Loucy (cell line): ENCODE data around the gene AFF3.

Experiments
- H2AFZ ChIP-seq: fragments of 200-600 bp; sonication (generic); 2 replicates; pipeline ENCODE4 v1.6.0; 2016; ENCODE audit warnings: antibody characterized with exemption, mild to moderate bottlenecking, low read length, moderate library complexity
- H3F3A ChIP-seq: fragments of 200-600 bp; 2 replicates; pipeline ENCODE4 v1.6.0; 2016; ENCODE audit warnings: antibody characterized with exemption, low read depth, mild to moderate bottlenecking
- H3K27me3 ChIP-seq: fragments of 200-600 bp; sonication (generic); 2 replicates; pipeline ENCODE4 v1.6.1; 2014; ENCODE audit warnings: low read length, mild to moderate bottlenecking; ENCODE audit not compliant: insufficient read depth, poor library complexity, severe bottlenecking
- H3K36me3 ChIP-seq: fragments of 200-600 bp; sonication (generic); 2 replicates; pipeline ENCODE4 v1.6.1; 2016; ENCODE audit warnings: low read length; ENCODE audit not compliant: insufficient read depth
- H3K4me1 ChIP-seq: fragments of 200-600 bp; sonication (generic); 2 replicates; pipeline ENCODE4 v1.5.1; 2014; ENCODE audit warnings: low read length, mild to moderate bottlenecking; ENCODE audit not compliant: insufficient read depth, poor library complexity, severe bottlenecking
- H3K4me2 ChIP-seq: fragments of 200-600 bp; sonication (generic); 2 replicates; pipeline ENCODE4 v1.6.0; 2014; ENCODE audit warnings: antibody characterized with exemption, low read length, low read depth, mild to moderate bottlenecking; ENCODE audit not compliant: poor library complexity, severe bottlenecking
- H3K4me3 ChIP-seq: fragments of 200-600 bp; sonication (generic); 2 replicates; pipeline ENCODE4 v1.5.1; 2014; ENCODE audit warnings: low read length, mild to moderate bottlenecking, mixed read lengths; ENCODE audit not compliant: poor library complexity, severe bottlenecking
- H3K79me2 ChIP-seq: fragments of 200-600 bp; sonication (generic); 2 replicates; pipeline ENCODE4 v1.6.1; 2014; ENCODE audit warnings: low read length; ENCODE audit not compliant: insufficient read depth
- H3K9ac ChIP-seq: fragments of 200-600 bp; sonication (generic); 2 replicates; pipeline ENCODE4 v1.6.0; 2014; ENCODE audit warnings: mild to moderate bottlenecking, low read depth, low read length, moderate library complexity; ENCODE audit not compliant: poor library complexity, severe bottlenecking
- H3K9me2 ChIP-seq: fragments of 200-600 bp; sonication (generic); replicated peaks from 2 replicates; pipeline ENCODE4 v1.6.1; 2016; ENCODE audit warnings: low read depth, low read length, mixed read lengths
- H3K9me3 ChIP-seq: fragments of 200-600 bp; sonication (generic); 2 replicates; pipeline ENCODE4 v1.6.1; 2014; ENCODE audit warnings: mild to moderate bottlenecking, antibody characterized with exemption, low read length, low read depth; ENCODE audit not compliant: insufficient read depth
- H4K20me1 ChIP-seq: fragments of 200-600 bp; sonication (generic); 2 replicates; pipeline ENCODE4 v1.6.0; 2014; ENCODE audit warnings: antibody characterized with exemption, low read length, mild to moderate bottlenecking; ENCODE audit not compliant: insufficient read depth, poor library complexity, severe bottlenecking
- EZH2phosphoT487 ChIP-seq: fragments of 200-600 bp; IDR thresholded peaks from 2 replicates; pipeline ENCODE4 v1.6.1; 2018; ENCODE audit warnings: antibody characterized with exemption, mild to moderate bottlenecking, moderate library complexity, borderline replicate concordance
- TF ChIP-seq, protein P1 (sequence below): fragments of 200-600 bp; sonication (generic); conservative IDR thresholded peaks from 2 replicates; pipeline ENCODE4 v1.5.1; 2014; ENCODE audit warnings: mild to moderate bottlenecking, antibody characterized with exemption, low read length

Gene AFF3

GRCh38 chr2:100126201-100126600, 16.2 kb downstream of the AFF3 start:
- Histone ChIP-seq H3K9me3 (0 out of 2 replicates have a peak, but pooled peaks cover 3% of the 10 kb centered on the region), H3K9ac (no peak overlapping the region), H3K4me1 (no peaks in the 10 kb centered on the region), H3K27me3 (no peaks in the 10 kb centered on the region), H3F3A (no peaks in the 10 kb centered on the region), H4K20me1 (no peaks in the 10 kb centered on the region), H3K4me2 (no peak overlapping the region), H3K9me2 (no peaks in the 10 kb centered on the region), H3K4me3 (no peak overlapping the region), H3K36me3 (no peaks in the 10 kb centered on the region), H3K79me2 (no peaks in the 10 kb centered on the region), H2AFZ (no peak overlapping the region)
- TF ChIP-seq, protein P1, sequence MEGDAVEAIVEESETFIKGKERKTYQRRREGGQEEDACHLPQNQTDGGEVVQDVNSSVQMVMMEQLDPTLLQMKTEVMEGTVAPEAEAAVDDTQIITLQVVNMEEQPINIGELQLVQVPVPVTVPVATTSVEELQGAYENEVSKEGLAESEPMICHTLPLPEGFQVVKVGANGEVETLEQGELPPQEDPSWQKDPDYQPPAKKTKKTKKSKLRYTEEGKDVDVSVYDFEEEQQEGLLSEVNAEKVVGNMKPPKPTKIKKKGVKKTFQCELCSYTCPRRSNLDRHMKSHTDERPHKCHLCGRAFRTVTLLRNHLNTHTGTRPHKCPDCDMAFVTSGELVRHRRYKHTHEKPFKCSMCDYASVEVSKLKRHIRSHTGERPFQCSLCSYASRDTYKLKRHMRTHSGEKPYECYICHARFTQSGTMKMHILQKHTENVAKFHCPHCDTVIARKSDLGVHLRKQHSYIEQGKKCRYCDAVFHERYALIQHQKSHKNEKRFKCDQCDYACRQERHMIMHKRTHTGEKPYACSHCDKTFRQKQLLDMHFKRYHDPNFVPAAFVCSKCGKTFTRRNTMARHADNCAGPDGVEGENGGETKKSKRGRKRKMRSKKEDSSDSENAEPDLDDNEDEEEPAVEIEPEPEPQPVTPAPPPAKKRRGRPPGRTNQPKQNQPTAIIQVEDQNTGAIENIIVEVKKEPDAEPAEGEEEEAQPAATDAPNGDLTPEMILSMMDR: no peak
- TF ChIP-seq EZH2phosphoT487: no peak

- H3K9me3 ChIP-seq: 0 out of 2 replicates have a peak, but pooled peaks cover 3% of the 10 kb centered on the region
These were observed 16.8 kb downstream of the AFF3 start for GRCh38 chr2:100125626-100126025.

GRCh38 chr2:100124761-100125160, 17.6 kb downstream of the AFF3 start:
- no peak overlapping the region for H3K9ac ChIP-seq
- H3K9me3 ChIP-seq: 0 out of 2 replicates have a peak, but pooled peaks cover 3% of the 10 kb centered on the region
- no peaks in the 10 kb centered on the region for H3F3A ChIP-seq
- TF ChIP-seq, protein P1: no peak
- TF ChIP-seq EZH2phosphoT487: no peak
- H4K20me1 ChIP-seq: no peaks in the 10 kb centered on the region
- no peak overlapping the region for H3K4me2 ChIP-seq
- no peak overlapping the region for H3K4me3 ChIP-seq
- no peaks in the 10 kb centered on the region for H3K27me3 ChIP-seq
- no peaks in the 10 kb centered on the region for H3K9me2 ChIP-seq
- no peak overlapping the region for H2AFZ ChIP-seq
- no peaks in the 10 kb centered on the region for H3K36me3 ChIP-seq
- H3K4me1 ChIP-seq: no peaks in the 10 kb centered on the region
- no peaks in the 10 kb centered on the region for H3K79me2 ChIP-seq

More at GRCh38 chr2:100125626-100126025, 16.8 kb downstream of the AFF3 start:
- Histone ChIP-seq H3K4me3 (no peak overlapping the region), H3K27me3 (no peaks in the 10 kb centered on the region), H3K9ac (no peak overlapping the region), H4K20me1 (no peaks in the 10 kb centered on the region), H2AFZ (no peak overlapping the region), H3K4me2 (no peak overlapping the region), H3K79me2 (no peaks in the 10 kb centered on the region), H3K9me2 (no peaks in the 10 kb centered on the region), H3K36me3 (no peaks in the 10 kb centered on the region), H3F3A (no peaks in the 10 kb centered on the region), H3K4me1 (no peaks in the 10 kb centered on the region)
- TF ChIP-seq EZH2phosphoT487: no peak
- TF ChIP-seq, protein P1: no peak
